H9 (cell line): ENCODE data around the gene WDR27. TPM values are rescaled to one million over a fixed set of nuclear protein-coding genes. Genes with fewer than 3 reads are reported as not detected.

Experiments used
- DNase-seq: peaks from one replicate; pipeline ENCODE4 v3.0.0-alpha.2; 2017
- H2AFZ ChIP-seq: one replicate; pipeline ENCODE4 v1.6.1; 2013; ENCODE audit warnings: mild to moderate bottlenecking, low read length, control low read depth, moderate library complexity
- H2AK5ac ChIP-seq: 2 replicates; pipeline ENCODE4 v1.6.1; 2013; ENCODE audit warnings: low read length, control low read depth, mixed read lengths; ENCODE audit not compliant: insufficient read length
- H2BK120ac ChIP-seq: one replicate; pipeline ENCODE4 v1.6.1; 2013; ENCODE audit warnings: low read depth, mild to moderate bottlenecking, low read length, control low read depth, inconsistent platforms; ENCODE audit not compliant: poor library complexity, severe bottlenecking
- H2BK12ac ChIP-seq: 2 replicates; pipeline ENCODE4 v1.6.1; 2013; ENCODE audit warnings: low read length, control low read depth, mixed read lengths, low read depth; ENCODE audit not compliant: insufficient read length
- H2BK15ac ChIP-seq: 2 replicates; pipeline ENCODE4 v1.6.1; 2013; ENCODE audit warnings: low read depth, low read length, control low read depth
- H2BK20ac ChIP-seq: one replicate; pipeline ENCODE4 v1.6.1; 2013; ENCODE audit warnings: low read depth, mild to moderate bottlenecking, low read length, control low read depth, inconsistent platforms; ENCODE audit not compliant: poor library complexity, severe bottlenecking
- H2BK5ac ChIP-seq: 2 replicates; pipeline ENCODE4 v1.6.1; 2013; ENCODE audit warnings: low read length, control low read depth, mixed read lengths; ENCODE audit not compliant: insufficient read length
- H3K14ac ChIP-seq: 2 replicates; pipeline ENCODE4 v1.6.1; 2013; ENCODE audit warnings: low read length, control low read depth; ENCODE audit not compliant: insufficient read depth
- H3K18ac ChIP-seq: 2 replicates; pipeline ENCODE4 v1.6.1; 2013; ENCODE audit warnings: low read depth, mild to moderate bottlenecking, mixed read lengths, low read length, control low read depth; ENCODE audit not compliant: insufficient read length
- H3K23ac ChIP-seq: 2 replicates; pipeline ENCODE4 v1.6.1; 2013; ENCODE audit warnings: low read length, control low read depth, mixed read lengths, low read depth; ENCODE audit not compliant: insufficient read length
- H3K23me2 ChIP-seq: 2 replicates; pipeline ENCODE4 v1.6.1; 2013; ENCODE audit warnings: low read depth, mild to moderate bottlenecking, mixed read lengths, low read length, control low read depth; ENCODE audit not compliant: insufficient read length, poor library complexity, severe bottlenecking
- H3K27ac ChIP-seq: 2 replicates; pipeline ENCODE4 v1.5.1; 2013; ENCODE audit warnings: low read length, control low read depth, mixed read lengths, low read depth; ENCODE audit not compliant: insufficient read length
- H3K27me3 ChIP-seq: 2 replicates; pipeline ENCODE4 v1.6.1; 2013; ENCODE audit warnings: low read length, control low read depth, inconsistent platforms; ENCODE audit not compliant: insufficient read depth
- H3K4ac ChIP-seq: 2 replicates; pipeline ENCODE4 v1.6.1; 2013; ENCODE audit warnings: low read depth, mild to moderate bottlenecking, control low read depth, inconsistent platforms, low read length, moderate library complexity
- H3K4me1 ChIP-seq: 2 replicates; pipeline ENCODE4 v1.6.1; 2013; ENCODE audit warnings: low read length, control low read depth, inconsistent platforms; ENCODE audit not compliant: insufficient read depth
- H3K4me2 ChIP-seq: 2 replicates; pipeline ENCODE4 v1.6.1; 2013; ENCODE audit warnings: low read length, control low read depth, mixed read lengths; ENCODE audit not compliant: insufficient read length, insufficient read depth
- H3K56ac ChIP-seq: 2 replicates; pipeline ENCODE4 v1.6.1; 2013; ENCODE audit warnings: low read depth, mild to moderate bottlenecking, mixed read lengths, low read length, control low read depth; ENCODE audit not compliant: insufficient read length
- H3K79me1 ChIP-seq: 2 replicates; pipeline ENCODE4 v1.6.1; 2013; ENCODE audit warnings: low read depth, mild to moderate bottlenecking, moderate library complexity, low read length, control low read depth, inconsistent platforms; ENCODE audit not compliant: insufficient read depth, poor library complexity, severe bottlenecking
- H3K79me2 ChIP-seq: 2 replicates; pipeline ENCODE4 v1.6.1; 2013; ENCODE audit warnings: low read length, control low read depth, inconsistent platforms; ENCODE audit not compliant: insufficient read depth
- H3K9ac ChIP-seq: 2 replicates; pipeline ENCODE4 v1.6.1; 2013; ENCODE audit warnings: low read length, control low read depth, mixed read lengths; ENCODE audit not compliant: insufficient read length; ENCODE audit errors: extremely low read depth
- H3K9me3 ChIP-seq: one replicate; pipeline ENCODE4 v1.6.1; 2013; ENCODE audit warnings: low read depth, low read length, inconsistent platforms; ENCODE audit not compliant: control insufficient read depth
- H3T11ph ChIP-seq: one replicate; pipeline ENCODE4 v1.6.1; 2013; ENCODE audit warnings: mild to moderate bottlenecking, low read length, control low read depth, inconsistent platforms
- H4K20me1 ChIP-seq: one replicate; pipeline ENCODE4 v1.6.1; 2013; ENCODE audit not compliant: control insufficient read depth, insufficient read length, insufficient read depth
- H4K5ac ChIP-seq: 2 replicates; pipeline ENCODE4 v1.6.1; 2013; ENCODE audit warnings: low read depth, mild to moderate bottlenecking, mixed read lengths, low read length, control low read depth; ENCODE audit not compliant: insufficient read length
- H4K8ac ChIP-seq: replicated peaks from 2 replicates; pipeline ENCODE4 v1.6.1; 2013; ENCODE audit warnings: low read length, control low read depth, mixed read lengths, low read depth; ENCODE audit not compliant: insufficient read length
- H4K91ac ChIP-seq: 2 replicates; pipeline ENCODE4 v1.6.1; 2013; ENCODE audit warnings: low read depth, mild to moderate bottlenecking, moderate library complexity, mixed read lengths, low read length, control low read depth; ENCODE audit not compliant: insufficient read length
- H3K27ac Mint-ChIP-seq, 3 experiments: 2 replicates in 2 of 3; 3 replicates in 1 of 3; pipeline ENCODE4 v1.8.0; 2020 to 2021; ENCODE audit warnings: mixed read lengths in 3 of 3, mild to moderate bottlenecking in 1 of 3, moderate library complexity in 1 of 3
- H3K27me3 Mint-ChIP-seq: 2 replicates; pipeline ENCODE4 v1.8.0; 2021; ENCODE audit warnings: low read depth, mild to moderate bottlenecking, moderate library complexity, mixed read lengths
- H3K36me3 Mint-ChIP-seq, 3 experiments: 2 replicates in 2 of 3; 3 replicates in 1 of 3; pipeline ENCODE4 v1.8.0; 2020 to 2021; ENCODE audit warnings: low read depth in 3 of 3, mixed read lengths in 3 of 3; ENCODE audit not compliant: insufficient read depth in 1 of 3
- H3K4me1 Mint-ChIP-seq, 2 experiments: 2 replicates each; pipeline ENCODE4 v1.8.0; 2020; ENCODE audit warnings: mixed read lengths in 2 of 2
- H3K4me3 Mint-ChIP-seq, 2 experiments: 2 replicates in 1 of 2; 3 replicates in 1 of 2; pipeline ENCODE4 v1.8.0; 2020 to 2021; ENCODE audit warnings: mild to moderate bottlenecking in 2 of 2, mixed read lengths in 2 of 2, moderate library complexity in 1 of 2
- H3K9me3 Mint-ChIP-seq, 2 experiments: 2 replicates in 1 of 2; 3 replicates in 1 of 2; pipeline ENCODE4 v1.8.0; 2020; ENCODE audit warnings: mild to moderate bottlenecking in 2 of 2, mixed read lengths in 2 of 2, moderate library complexity in 1 of 2
- WGBS: extraction: QIAGEN DNeasy Blood & Tissue Kit; methylation state at CpG from one replicate; pipeline ENCODE4 v1.1.7; 2013; ENCODE audit warnings: missing lambda C conversion rate, low lambda C conversion rate, mixed read lengths; ENCODE audit not compliant: insufficient read length; ENCODE audit errors: extremely low coverage; 5-methylcytosine and 5-hydroxymethylcytosine counted together
- total RNA-seq: library from RNA; stranded (reverse); gene quantifications from 2 replicates; pipeline ENCODE4 v1.2.1, GENCODE V29; 2021
- TF ChIP-seq, protein P1 (sequence below): fragments of 200-600 bp; sonication (generic); conservative IDR thresholded peaks from 3 replicates; pipeline ENCODE4 v1.8.0; 2021; ENCODE audit warnings: antibody characterized with exemption, mild to moderate bottlenecking

Gene WDR27
- total RNA-seq, 1 experiment from 2014 or later = 48.7 TPM

GRCh38 chr6:169533301-169534038 is 168.4 kb downstream of the WDR27 start:
- H3K9ac ChIP-seq = no peak overlapping the region
- H3K79me1 ChIP-seq = no peaks in the 10 kb centered on the region
- H3K56ac ChIP-seq = no peak overlapping the region
- no peak overlapping the region for H3K27ac ChIP-seq
- peaks cover 16% of the 10 kb centered on the region for H3K9me3 ChIP-seq
- H4K20me1 ChIP-seq = no peaks in the 10 kb centered on the region
- H2BK120ac ChIP-seq = no peak overlapping the region
- no peak overlapping the region for H2BK20ac ChIP-seq
- TF ChIP-seq, protein P1, sequence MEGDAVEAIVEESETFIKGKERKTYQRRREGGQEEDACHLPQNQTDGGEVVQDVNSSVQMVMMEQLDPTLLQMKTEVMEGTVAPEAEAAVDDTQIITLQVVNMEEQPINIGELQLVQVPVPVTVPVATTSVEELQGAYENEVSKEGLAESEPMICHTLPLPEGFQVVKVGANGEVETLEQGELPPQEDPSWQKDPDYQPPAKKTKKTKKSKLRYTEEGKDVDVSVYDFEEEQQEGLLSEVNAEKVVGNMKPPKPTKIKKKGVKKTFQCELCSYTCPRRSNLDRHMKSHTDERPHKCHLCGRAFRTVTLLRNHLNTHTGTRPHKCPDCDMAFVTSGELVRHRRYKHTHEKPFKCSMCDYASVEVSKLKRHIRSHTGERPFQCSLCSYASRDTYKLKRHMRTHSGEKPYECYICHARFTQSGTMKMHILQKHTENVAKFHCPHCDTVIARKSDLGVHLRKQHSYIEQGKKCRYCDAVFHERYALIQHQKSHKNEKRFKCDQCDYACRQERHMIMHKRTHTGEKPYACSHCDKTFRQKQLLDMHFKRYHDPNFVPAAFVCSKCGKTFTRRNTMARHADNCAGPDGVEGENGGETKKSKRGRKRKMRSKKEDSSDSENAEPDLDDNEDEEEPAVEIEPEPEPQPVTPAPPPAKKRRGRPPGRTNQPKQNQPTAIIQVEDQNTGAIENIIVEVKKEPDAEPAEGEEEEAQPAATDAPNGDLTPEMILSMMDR = no peak
- H3K14ac ChIP-seq = no peak overlapping the region
- no peak overlapping the region for H2AK5ac ChIP-seq
- no peak overlapping the region for H3K4ac ChIP-seq
- H4K5ac ChIP-seq = no peak overlapping the region
- peaks cover 37 to 42% of the 10 kb centered on the region in 2 experiments for H3K9me3 Mint-ChIP-seq
- no peak overlapping the region for H3T11ph ChIP-seq
- no peaks in the 10 kb centered on the region for H3K27me3 Mint-ChIP-seq
- peaks cover 33 to 45% (median 43%) of the 10 kb centered on the region in 3 experiments for H3K36me3 Mint-ChIP-seq
- H4K91ac ChIP-seq = no peak overlapping the region
- no peaks in the 10 kb centered on the region for H3K4me1 Mint-ChIP-seq
- no peak overlapping the region for H3K18ac ChIP-seq
- H3K4me2 ChIP-seq = no peak overlapping the region
- no peak overlapping the region for H4K8ac ChIP-seq
- H2BK15ac ChIP-seq = no peak overlapping the region
- no CpG with 5 or more reads among the region's 6 CpGs for WGBS
- H3K79me2 ChIP-seq = no peaks in the 10 kb centered on the region
- no peak overlapping the region for H2BK12ac ChIP-seq
- H3K23ac ChIP-seq = no peak overlapping the region
- no peaks in the 10 kb centered on the region for H3K4me1 ChIP-seq
- no peak overlapping the region for H2AFZ ChIP-seq
- no peak overlapping the region for H2BK5ac ChIP-seq
- H3K4me3 Mint-ChIP-seq = no peak overlapping the region
- H3K27ac Mint-ChIP-seq = no peak overlapping the region
- DNase-seq = no peak
- H3K27me3 ChIP-seq = no peaks in the 10 kb centered on the region
- H3K23me2 ChIP-seq = no peaks in the 10 kb centered on the region
